DMS 273 treated with DMSO at 0.1 percent for 48 hours (cell line): Measurements from ENCODE around the gene CKMT1B.
"Not testable (repeated sequence)": the region's sequence is repeated elsewhere in the genome, so short reads cannot be mapped to it uniquely, and the experiment has no call there.

ENCODE experiments used
- DNase-seq: peaks from one replicate; lab custom pipeline; 2025; lab: John Stamatoyannopoulos, UW

Gene CKMT1B

DNA sequence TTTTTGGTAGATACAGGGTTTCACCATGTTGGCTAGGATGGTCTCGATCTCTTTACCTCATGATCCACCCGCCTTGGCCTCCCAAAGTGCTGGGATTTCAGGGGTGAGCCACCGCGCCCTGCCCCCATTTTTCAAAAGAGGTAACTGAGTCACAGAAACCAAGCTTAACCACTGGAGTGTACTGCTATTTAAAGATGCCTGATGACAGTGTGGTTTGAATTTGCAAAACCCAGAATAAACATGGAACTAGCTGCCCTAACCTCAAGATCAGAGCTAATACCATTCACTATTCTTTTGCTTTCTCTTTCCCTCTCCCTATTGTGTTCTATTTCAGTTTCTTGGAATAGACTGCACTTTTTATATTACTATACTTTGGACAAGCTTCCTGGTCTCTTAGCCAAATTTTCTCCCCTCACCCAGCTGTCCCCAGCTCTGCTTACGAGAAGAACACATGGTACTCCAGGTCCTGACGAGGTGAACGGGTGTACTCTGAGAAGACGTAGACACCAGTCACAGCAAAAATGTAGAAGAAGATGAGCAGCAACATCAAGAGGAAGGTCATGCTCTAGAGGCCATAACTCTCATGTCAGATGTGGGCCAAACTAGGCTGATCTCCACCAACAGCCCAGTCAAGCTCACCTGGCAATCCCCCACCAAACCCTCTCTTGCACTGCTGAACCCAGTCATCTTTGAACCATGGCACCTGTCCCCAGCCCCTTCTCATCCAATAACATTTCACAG is 44.8 kb downstream of the CKMT1B start:
- DNase-seq: not testable (repeated sequence)
